GM19043 (cell line): ENCODE results near the gene SRRM1.
"Not testable (repeated sequence)": the region's sequence is repeated elsewhere in the genome, so short reads cannot be mapped to it uniquely, and the experiment has no call there.

Experiments used
- ATAC-seq: cut with Tn5 transposase; IDR thresholded peaks from one replicate; pipeline ENCODE4 v1.9.1; 2021; ENCODE audit warnings: low read depth; ENCODE audit not compliant: unreplicated experiment

SRRM1 gene

GRCh38 chr1:24693827-24694379 lies 50.8 kb downstream of the SRRM1 start:
- no peak for ATAC-seq

- no peak for ATAC-seq
These were observed 51.3 kb downstream of the SRRM1 start for GRCh38 chr1:24694380-24694843.

- no peak for ATAC-seq
These were observed 52.3 kb downstream of the SRRM1 start for GRCh38 chr1:24695202-24695974.

- no peak for ATAC-seq
These were observed 53.1 kb downstream of the SRRM1 start for GRCh38 chr1:24696041-24696755.

- no peak for ATAC-seq
These were observed 53.7 kb downstream of the SRRM1 start for GRCh38 chr1:24696756-24697330.

- not testable (repeated sequence) for ATAC-seq
These were observed 54.4 kb downstream of the SRRM1 start for GRCh38 chr1:24697453-24698001.

GRCh38 chr1:24698326-24698725 lies 55.2 kb downstream of the SRRM1 start:
- not testable (repeated sequence) for ATAC-seq

GRCh38 chr1:24699628-24700027 lies 56.5 kb downstream of the SRRM1 start:
- ATAC-seq = no peak

- ATAC-seq = no peak
These were observed 59.6 kb downstream of the SRRM1 start for GRCh38 chr1:24702511-24703293.

GRCh38 chr1:24704411-24705259 lies 61.5 kb downstream of the SRRM1 start:
- no peak for ATAC-seq

- no peak for ATAC-seq
These were observed 62.4 kb downstream of the SRRM1 start for GRCh38 chr1:24705260-24706073.

- ATAC-seq = not testable (repeated sequence)
These were observed 62.9 kb downstream of the SRRM1 start for GRCh38 chr1:24706074-24706389.

- no peak for ATAC-seq
These were observed 64.6 kb downstream of the SRRM1 start for GRCh38 chr1:24707687-24708086.

GRCh38 chr1:24708938-24709337 lies 65.8 kb downstream of the SRRM1 start:
- no peak for ATAC-seq

GRCh38 chr1:24709791-24710441 lies 66.8 kb downstream of the SRRM1 start:
- ATAC-seq = no peak

- ATAC-seq = no peak
These were observed 68.2 kb downstream of the SRRM1 start for GRCh38 chr1:24711329-24711728.

- ATAC-seq = no peak
These were observed 70.1 kb downstream of the SRRM1 start for GRCh38 chr1:24713176-24713575.

GRCh38 chr1:24713736-24714135 lies 70.6 kb downstream of the SRRM1 start:
- no peak for ATAC-seq
